Activated CD8-positive, alpha-beta memory T cell treated with anti-CD3 and anti-CD28 coated beads, Interleukin-2, amount 50 U/mL, for 4 hours (primary cell): ENCODE measurements around the gene ZDHHC1.
"Not testable (repeated sequence)": the region's sequence is repeated elsewhere in the genome, so short reads cannot be mapped to it uniquely, and the experiment has no call there.

Source experiments
- DNase-seq: peaks from one replicate; pipeline ENCODE4 v3.0.0-alpha.2; 2020

Gene ZDHHC1

DNA sequence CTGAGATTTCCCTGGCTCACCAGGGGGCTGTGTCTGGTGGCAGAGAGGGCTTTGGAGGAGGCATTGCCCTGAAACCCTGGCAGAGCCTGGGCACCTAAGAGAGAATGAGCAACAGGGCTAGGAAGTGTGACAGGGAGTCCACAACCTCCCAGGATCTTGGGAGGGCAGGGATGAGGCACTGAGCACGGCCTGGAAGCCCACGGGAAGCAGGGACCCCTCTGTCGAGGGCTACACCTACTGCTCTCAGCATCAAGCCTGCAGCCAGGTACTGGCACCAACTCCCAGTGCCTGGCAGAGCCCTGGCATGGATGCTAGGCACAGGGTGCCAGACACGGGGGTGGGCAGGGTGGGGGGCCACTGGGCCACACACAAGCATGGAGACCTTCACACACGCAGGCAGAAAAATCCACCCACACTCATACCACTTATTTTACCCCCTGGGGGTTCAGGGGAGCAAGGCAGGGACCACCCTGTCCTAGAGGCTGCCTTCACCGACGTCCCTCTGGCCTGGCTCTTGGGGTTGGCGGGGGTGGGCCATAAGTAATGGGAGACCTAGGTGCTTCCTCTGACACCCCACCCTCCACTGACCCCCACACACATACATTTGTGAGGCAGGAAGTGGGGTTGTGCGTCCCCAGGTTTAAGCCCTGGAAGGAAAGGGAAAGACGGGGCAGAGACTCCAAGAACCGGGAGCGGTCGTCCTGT is 13.7 kb upstream of the ZDHHC1 start:
- DNase-seq: no peak

DNA sequence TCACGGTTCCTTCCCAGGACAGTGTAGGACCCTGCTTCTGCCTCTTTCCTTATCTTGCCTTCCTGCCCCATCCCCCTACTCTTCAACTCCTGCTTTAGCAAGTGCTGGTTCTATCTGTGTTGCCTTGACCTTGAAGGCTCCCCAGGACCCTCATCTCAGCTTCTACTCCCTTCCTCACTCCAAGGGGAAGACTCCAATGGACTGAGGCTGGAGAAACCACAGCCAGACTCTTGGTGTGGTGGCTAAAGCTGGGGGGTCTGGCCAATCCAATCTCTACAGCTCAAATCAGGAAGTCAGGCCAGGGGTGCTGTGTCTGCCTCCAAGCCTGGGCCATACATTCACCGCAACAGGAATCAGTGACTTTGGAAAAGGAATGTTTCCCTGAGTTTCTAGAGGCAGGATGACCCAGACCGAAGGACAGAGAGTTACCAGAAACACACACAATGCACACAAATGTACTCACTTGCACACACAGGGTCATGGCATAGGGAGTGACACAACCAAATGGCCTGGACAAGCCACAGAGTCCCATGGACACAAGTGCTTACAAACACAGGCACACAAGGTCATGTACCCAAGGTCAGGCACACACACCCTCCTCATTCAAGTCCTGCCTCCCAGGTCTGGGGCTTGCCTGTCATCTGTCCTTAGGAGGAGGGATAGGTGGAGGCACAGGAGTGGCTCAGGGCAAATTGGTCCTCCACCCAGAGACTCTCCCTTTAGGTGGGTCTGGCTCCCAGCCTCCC is 12.9 kb upstream of the ZDHHC1 start:
- DNase-seq: no peak

DNA sequence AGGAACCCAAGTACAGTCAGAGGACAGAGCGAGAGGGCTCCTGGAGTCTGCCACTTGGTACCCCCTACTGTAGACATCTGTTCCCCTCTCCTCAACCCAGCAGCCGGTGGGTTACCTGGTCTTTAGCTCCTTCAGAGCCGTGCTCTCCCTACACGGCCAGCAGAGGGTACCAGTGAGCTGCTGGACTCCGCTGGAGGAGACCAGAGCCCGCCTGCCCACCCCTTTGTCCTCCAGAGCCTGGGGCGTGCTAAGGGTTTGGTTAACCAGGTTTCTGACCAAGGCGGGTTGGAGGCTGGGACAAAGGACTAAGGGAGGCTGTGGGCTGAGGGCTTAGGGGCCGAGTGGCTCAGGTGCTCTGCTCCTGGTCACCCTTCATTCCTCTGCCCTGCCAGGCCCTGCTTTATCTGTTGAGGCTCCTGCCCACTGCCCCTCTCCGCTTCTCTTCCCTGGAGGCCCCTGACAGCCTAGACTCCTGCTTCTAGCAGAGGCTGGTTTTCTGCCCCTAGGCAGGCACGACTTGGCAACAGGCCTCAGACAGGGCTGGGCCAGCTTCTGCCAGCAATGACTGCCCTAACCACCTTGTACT is 12.0 kb upstream of the ZDHHC1 start:
- peak; percentile 57 for DNase-seq

DNA sequence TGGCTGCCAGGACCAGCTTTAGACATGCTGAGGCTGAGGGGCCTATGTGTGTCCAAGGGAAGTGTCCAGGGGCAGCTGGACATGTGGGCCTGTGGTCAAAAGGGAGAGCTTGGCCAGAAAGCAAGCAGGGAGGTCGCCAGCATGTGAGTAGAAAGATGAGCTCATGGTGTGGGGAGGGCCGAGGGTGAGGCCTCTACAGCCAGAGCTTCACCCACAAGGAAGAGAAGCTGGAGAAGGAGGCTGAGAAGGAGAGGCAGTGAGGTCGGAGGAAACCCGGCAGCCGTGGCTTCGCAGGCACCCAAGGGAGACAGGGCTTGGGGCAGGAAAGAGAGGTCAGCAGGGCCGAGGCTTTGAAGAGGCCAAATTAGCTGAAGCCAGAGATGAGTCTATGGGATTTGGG is 10.7 kb upstream of the ZDHHC1 start:
- no peak for DNase-seq

DNA sequence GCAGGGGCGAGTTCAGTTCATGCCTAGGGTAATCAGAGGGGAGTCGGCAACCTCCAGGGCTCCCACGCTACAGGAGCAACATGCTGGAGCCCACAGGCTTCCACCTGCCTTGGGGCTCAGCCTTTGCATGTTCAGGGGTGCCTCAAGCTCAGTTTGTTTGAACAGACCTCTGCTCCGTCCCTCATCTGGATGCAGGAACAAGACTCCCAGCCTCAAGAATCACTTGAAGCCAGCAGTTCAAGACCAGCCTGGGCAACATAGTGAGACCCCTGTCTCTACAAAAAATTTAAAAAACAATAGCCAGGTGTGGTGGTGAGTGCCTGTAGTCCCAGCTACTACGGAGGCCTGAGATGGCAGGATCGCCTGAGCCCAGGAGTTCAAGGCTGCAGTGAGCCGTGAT is 9.7 kb upstream of the ZDHHC1 start:
- no peak for DNase-seq

GRCh38 chr16:67425580-67425979 is 9.3 kb upstream of the ZDHHC1 start:
- no peak for DNase-seq

- DNase-seq: no peak
Observed at GRCh38 chr16:67425061-67425460, 8.8 kb upstream of the ZDHHC1 start.

GRCh38 chr16:67424261-67424615 is 8.0 kb upstream of the ZDHHC1 start:
- DNase-seq: no peak

DNA sequence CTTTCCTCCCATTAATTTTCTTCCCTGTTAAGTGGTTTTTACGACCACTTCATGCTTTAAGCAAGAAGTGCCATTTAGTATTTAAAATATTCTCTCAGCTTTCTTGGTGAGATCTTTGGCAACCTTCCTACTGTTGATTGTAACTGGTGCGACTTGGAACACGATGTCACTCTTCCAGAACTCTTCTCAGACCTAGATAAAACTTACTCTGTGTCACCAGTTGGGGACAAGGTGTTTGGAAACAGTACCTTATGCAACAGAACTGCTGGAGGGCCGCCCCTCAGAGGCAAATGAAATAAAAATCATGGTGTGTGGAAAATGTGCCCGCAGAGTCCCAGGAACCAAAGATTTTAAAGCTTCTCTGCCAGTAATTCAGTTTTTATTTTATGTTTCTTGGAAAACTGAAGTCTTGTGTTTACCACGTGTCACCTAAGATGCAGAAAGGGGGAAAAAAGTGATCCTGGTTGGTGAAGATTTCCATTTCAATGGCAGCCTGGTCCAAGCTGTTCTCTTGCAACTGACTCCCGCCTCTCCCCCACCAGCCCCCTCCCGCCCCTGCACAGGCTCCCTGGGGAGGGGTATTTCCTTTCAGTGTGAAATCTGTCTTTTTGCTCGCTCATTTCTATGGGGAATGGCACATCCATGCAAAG is 7.5 kb upstream of the ZDHHC1 start:
- no peak for DNase-seq

DNA sequence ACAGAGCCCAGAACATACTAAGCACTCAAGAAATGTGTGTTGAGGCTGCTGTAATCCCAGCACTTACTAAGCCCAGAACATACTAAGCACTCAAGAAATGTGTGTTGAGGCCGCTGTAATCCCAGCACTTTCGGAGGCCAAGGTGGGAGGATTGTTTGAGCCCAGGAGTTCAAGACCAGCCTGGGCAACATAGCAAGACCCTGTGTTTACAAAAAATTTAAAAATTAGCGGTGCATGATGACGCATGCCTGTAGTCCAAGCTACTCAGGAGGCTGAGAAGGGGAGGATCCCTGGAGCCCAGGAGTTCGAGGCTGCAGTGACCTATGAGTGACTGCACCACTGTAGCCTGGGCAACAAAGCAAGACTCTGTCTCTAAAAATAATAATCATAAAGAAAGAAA is 6.7 kb upstream of the ZDHHC1 start:
- DNase-seq: no peak

DNA sequence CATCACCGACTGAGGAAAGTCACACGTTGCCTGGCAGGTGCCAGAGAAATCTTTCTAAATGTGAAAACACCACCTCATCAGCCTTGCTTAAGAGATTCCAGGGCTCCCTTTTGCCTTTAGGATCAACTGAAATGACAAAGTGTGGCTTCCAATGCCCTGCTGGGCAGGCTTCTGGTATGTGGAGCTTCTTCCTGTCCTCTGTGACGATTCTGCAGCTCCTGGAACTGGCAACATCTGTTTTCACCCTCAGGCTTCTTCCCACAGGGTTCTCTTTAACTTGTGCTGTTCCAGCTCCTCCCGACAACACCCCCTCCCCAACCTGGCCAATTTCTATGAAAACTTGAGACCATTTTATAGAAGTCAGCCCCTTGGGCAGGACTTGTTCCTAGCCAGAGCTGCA is 4.8 kb upstream of the ZDHHC1 start:
- no peak for DNase-seq

DNA sequence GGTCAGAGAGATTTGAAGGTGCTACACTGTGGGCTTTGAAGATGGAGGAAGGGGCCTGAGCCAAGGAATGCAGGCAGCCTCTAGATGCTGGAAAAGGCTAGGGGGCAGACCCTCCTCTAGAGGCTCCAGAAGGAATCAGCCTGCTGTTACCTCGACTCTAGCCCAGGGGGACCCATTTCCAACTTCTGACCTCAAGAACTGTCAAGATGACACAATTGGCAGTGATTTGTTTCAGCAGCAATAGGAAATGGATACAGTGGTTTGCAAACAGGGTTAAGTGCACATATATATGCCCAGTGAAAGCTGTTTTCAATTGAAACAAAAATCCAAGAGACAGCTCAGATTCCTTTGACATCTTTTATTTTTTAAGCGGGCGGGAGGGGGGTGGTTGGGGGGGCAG is 3.7 kb upstream of the ZDHHC1 start:
- no peak for DNase-seq

GRCh38 chr16:67419502-67419901 is 3.2 kb upstream of the ZDHHC1 start:
- no peak for DNase-seq

DNA sequence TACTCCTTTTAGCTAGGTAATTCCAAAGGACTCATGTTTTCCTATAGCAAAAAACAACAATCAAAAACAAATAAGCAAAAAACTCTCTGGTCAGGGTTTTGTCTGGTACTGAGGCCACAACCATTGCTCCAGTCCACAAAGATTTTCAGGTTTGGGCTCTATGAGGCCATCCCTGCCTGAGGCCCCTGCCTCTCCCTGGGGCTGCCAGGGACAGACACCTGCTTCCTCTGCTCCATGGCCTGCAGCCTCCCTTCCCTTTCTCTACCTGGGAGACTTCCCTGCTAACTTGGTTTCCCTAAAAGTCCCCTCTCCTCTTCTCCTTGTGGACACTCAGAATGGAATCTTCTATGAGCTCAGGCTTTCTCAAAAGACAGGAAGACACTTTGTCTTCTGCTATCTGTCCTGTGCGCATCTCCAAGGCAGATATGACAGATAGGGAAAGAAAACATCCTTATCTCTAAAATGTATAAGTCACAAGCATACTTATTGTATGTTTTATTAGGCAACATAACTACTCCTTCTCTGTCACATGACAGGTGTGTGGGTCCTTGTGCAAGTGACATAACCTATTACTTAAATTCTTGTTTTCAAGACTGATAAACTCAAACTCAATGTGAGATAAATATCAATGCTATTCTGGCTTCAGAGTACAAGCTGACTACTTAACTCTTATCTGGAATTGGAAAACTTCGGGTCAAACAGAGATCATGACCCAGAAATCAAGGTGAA is 1.2 kb upstream of the ZDHHC1 start:
- DNase-seq: no peak

- not testable (repeated sequence) for DNase-seq
Observed at GRCh38 chr16:67415421-67415820, 856 bp downstream of the ZDHHC1 start.

- no peak for DNase-seq
Observed at GRCh38 chr16:67413978-67414911, 2.0 kb downstream of the ZDHHC1 start.

DNA sequence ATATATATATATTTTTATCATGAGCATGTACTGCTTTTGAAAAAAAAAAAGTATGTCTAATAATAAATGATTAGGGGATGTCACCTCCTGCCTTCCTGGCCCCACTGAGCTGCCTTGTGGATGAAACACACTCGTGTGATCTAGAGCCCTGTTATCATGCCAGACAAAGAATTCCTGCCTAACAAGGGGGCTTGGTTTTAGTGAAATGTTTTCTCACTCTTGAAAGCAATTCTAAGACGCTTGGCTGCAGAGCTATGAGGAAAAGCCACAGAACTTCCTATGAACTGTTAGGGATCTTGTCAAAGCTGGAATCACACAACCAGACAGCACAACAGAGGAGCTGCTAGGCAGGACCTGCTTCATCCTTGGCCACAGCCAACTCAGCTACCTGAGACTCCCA is 4.0 kb downstream of the ZDHHC1 start:
- DNase-seq: no peak

DNA sequence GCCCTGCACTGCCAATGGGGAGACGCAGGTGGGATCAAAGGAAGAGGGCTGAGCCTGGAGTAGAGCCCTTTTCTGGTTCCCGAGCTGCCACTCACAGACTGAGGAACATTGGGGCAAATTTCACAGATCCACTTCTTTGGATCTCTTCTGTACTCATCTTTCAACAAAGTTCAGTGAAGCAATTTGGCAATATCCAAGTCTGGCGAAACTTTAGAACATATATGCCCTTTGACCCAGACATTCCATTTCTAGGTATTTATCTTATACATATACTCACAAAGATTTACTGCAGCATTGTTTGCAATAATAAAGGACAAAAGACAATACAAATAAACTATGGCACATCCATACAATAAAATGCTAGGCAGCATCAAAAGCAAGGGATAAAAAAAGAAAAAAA is 4.9 kb downstream of the ZDHHC1 start:
- DNase-seq: no peak

- DNase-seq: no peak
Observed at GRCh38 chr16:67409631-67410030, 6.6 kb downstream of the ZDHHC1 start.

DNA sequence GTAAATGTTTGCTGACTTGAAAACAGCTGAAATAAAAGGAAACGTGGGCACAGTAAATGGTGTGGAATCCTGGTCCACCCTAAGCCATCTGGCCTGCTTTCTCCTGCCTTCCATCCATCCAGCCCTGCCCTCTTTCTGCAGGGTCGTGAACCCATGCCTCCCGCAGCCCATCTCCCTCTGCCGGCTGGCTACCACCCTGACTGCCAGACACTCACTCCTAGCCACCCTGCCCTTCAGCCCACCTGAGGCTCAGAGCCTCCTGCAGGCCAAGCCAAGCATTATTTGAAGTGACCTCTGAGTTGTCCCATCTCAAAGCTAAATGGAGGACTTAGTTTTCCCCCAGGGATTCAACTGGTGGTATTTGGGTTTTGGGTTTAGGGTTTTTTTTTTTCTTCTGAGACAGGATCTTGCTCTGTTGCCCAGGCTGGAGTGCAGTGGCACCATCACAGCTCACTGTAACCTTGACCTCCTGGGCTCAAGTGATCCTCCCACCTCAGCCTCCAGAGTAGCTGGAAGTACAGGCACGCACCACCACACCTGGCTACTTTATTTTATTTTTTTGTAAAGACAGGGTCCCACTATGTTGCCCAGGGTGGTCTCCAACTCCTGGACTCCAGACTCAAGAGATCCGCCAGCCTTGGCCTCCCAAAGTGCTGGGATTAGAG is 8.4 kb downstream of the ZDHHC1 start:
- DNase-seq: no peak

GRCh38 chr16:67407176-67407787 is 9.0 kb downstream of the ZDHHC1 start:
- DNase-seq: no peak
